Measurements from ENCODE around the gene HS3ST4.

The HS3ST4 gene

DNA sequence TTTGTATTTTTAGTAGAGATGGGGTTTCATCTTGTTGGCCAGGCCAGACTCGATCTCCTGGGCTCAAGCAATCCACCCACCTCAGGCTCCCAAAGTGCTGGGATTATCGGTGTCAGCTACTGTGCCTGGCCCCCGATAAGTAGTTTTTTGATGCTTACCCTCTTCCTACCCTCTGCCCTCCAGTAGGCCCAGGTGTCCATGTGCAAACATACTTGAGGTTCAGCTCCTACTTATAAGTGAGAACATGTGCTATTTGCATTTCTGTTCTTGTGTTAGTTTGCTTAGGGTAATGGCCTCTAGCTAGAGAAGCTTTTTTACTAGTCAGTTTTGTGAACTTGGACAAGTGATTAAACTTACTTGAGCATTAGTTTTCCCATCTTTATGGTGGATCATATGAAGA, 136.8 kb downstream of the HS3ST4 start:
- no peak for FAIRE-seq

DNA sequence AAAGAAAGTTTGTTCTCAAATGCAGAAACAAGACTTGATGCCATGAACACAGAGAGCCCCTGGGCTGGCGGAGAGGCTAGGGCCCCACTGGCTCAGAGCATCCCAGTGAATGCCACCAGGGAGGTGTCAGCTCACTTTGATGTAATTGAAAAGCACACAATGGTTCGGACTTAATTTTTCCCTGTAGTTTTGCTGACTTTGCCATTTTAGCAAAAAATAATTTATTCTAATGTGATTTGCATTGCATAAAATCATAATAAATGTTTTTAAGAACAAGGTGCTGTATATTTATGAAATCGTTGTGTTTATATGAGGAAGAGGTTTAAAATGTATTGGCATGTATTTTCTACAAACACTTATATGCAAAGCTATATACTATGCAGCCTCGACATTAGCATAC, 140.5 kb downstream of the HS3ST4 start:
- no peak for FAIRE-seq

DNA sequence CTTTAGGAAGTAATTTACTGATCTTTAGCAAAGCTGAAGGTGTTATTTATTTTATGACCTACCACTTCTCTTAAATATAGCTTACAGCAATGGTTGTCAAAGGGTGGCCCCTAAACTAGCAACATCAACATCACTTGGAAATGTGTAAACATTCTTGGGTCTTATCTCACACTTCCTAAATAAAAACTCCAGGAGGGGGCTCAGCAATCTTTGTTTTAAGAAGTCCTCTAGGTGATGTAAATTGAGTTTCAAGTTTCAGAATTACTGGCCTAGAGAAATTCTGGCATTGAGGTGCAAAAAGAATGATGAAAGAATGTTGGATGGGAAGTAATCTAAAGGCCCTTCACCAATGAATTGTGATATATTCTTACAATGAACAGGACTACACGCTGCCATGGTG, 142.3 kb downstream of the HS3ST4 start:
- FAIRE-seq, result no peak

DNA sequence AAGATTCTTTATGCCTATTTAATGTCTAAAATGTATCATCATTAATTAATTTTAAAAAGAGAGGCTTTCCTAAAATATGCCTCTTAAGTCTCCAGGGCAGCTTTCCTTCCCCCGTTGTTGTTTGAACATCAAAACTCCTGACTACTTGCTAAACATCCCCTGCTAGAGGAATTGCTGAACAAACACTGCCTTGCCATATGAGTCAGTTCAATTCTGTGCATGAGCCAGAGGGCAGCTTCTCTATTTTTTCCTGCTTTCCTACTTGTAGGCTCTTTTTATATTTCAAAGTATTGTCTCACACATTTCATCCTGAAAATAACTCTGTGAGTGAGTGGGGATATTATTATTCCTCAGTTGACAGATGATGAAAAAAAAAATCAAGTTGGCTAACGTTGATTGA, 143.4 kb downstream of the HS3ST4 start:
- FAIRE-seq, result no peak

DNA sequence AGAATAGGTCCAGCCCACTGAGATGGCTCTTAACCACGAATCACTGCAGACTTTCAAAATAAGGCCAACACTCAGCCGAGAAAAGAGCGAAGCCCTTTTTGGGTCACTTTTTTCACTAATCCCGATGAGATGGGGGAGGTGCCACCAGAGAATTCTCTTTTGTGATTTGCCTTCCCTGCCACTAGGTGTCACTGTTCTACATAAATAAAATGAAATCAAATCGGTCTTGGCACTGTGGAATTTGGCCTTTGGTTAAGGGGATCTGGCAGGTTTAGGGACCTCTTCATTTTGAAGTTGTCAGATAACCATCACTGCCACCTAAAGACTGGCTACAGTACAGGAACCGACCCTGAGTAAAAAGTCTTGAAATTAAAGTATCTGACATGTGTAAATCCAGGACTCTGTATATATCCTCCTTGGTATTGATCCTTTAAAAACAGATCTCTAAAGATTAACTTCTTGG, 147.0 kb downstream of the HS3ST4 start:
- FAIRE-seq, result no peak

DNA sequence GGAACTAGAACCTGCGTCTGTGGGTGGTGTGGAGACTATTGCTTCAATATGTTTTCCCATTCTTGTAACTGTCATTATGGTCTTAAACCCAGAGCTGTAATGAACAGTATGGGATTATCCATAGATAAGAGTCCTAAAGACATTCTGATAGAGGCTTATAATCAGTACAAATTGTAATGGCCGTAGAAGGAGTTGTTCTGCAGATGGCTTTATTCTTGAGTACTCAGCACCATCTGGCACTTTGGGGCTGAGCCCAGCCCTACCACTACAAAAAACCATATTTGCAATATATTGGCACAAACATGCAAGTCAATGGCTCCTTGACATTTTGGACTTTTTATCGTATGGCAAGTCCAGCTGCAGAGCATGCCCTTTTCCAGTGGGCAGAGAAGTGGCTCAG, 150.0 kb downstream of the HS3ST4 start:
- no peak for FAIRE-seq

DNA sequence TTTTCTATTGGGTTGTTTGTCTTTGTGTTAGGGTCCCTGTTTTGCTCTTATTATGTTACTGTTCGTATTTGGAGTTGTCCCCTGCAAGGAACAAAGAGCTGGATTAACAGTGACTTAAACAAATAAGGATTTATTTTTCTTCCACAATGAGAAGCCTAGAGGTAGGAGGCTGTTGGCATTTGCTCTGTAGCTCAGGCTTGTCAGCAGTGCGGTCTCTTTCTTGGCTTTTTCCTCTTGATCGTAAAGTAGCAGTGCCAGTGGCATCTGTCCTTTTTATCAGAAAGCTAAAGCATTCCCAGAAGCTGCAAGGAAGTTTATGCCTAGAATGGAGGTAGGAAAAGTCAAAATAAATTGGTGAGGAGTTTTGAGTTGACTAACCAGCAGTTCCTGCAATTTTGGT, 154.1 kb downstream of the HS3ST4 start:
- FAIRE-seq, result no peak

DNA sequence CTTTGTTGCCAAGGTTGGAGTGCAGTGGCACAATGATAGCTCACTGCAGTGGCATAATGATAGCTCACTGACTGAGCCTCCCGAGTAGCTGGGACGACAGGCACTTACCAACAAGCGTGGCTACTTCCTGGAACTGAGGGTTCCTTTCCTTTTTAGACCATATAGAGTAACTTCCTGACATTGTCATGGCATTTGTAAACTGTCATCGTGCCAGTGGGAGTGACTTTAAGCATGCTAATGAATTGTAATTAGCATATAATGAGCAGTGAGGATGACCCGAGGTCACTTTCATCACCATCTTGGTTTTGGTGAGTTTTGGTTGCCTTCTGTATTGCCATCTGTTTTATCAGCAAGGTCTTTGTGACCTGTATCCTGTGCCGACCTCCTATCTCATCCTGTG, 162.4 kb downstream of the HS3ST4 start:
- FAIRE-seq, result no peak

DNA sequence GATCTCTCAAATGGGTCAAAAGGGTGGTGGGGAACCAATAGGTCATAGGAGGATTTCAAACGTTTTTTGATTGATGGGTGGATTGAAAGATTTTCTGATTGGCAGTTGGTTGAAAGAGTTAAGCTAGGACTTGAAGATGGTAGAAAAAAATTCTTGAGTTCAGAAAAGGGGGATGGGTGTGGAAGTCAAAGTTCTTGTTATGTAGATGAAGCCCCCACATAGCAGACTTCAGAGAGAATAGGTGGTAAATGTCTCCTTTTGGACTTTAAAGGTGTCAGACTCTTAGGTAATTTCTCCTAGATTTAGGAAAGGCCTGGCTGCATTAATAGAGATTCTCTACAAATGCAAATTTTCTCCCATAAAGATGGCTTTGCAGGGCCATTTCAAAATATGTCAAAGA, 163.3 kb downstream of the HS3ST4 start:
- FAIRE-seq, result no peak

DNA sequence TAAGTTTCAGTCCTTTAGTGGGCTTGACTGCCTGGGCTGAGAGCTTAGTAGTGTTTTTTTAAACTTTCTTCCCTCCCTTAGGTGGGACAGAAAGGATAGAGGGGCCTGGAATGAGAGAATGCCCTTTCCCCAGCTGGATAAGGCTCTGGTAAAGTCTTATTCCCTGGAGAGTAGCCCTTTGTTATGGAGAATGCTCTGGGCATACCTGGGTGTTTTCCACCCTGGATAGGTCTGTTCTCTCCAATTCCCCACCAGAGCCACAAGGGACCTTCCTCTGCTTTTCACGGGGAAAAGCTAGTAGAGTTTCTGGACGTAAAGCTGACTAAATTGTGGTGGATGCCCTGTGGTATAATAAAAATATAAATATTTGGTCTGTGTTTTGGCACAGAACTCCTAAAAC, 164.1 kb downstream of the HS3ST4 start:
- FAIRE-seq, result no peak

DNA sequence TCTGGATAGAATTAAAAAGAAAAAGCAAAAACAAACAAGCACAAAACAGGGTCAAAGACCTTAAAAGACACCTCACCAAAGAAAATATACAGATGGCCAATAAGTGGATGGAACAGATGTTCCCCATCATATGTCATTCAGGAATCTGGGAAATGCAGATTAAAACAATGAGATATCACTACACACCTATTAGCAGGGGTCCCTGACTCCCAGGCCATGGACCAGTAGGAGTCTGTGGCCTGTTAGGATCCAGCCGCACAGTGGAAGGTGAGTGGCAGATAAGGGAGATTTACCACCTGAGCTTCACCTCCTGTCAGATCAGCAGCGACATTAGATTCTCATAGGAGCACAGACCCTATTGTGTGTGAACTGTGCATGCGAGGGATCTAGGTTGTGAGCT, 167.9 kb downstream of the HS3ST4 start:
- no peak for FAIRE-seq

DNA sequence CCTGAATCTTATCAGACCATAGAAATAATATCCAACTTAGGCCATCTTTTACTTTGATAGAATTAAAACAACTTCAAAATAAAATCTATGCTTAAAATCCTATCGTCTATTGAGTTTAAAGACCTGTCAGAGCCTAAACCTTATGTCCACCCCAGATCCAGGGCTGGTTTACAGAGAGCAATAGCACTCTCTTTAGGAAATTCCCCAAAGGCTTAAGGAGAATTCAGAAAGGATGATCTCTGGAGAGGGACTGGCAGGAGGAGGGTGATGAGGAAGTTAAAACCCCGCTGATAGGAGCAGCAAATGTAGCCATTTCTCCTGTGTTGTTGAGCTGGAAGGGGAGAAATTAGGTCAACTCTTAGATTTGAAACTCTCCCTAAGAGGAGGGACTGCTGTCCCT, 175.3 kb downstream of the HS3ST4 start:
- no peak for FAIRE-seq

DNA sequence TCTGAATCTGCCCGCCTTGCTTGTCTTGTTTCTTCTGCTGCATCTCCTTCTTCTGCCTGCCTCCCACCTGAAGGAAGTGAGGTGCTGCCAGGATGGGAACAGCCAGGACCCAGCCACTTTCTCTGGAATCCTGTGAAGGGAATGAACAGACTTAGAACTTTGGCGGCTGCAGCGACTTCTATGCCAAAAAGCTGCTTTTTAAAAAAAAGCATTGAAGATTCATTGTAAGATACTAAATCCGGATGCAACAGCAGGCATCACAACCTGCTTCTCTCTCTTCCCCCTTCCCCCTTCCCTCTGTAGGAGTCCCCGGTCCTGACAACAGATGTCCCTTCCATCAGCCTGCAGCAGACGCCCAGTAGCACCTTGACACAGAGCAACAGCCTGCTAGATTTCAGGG, 176.3 kb downstream of the HS3ST4 start:
- FAIRE-seq, result no peak

DNA sequence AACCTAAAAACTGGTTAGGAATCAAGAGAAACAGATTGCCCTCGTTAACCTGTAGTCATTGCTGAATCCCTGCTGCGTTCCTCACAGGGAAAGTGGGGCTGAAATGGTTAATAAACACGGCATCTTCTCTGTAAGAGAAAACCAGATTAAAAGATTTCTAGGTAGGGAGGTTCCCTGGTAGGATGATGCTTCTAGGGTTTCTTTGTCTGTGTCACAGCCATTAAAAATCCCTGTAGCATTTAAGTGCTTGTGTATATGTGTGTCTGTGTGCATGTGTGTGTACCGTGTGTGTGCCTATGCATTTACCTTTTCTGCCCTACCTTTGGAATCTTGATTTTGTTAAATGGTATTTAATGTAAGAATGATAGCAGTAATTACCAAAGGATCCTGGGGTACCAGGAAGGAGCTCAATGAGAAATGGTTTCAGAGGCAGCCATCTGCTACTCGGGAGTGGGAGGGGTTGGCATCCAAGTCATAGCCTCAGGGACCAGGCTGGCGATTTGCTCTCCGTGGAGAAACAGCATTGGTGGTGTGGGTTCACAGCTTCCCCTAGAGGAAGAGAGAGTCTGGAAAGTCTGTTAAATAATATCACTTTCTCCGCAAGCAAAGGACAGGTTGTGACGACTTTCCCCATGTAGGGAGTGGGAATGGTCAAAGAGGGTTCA, 177.1 kb downstream of the HS3ST4 start:
- no peak for FAIRE-seq

DNA sequence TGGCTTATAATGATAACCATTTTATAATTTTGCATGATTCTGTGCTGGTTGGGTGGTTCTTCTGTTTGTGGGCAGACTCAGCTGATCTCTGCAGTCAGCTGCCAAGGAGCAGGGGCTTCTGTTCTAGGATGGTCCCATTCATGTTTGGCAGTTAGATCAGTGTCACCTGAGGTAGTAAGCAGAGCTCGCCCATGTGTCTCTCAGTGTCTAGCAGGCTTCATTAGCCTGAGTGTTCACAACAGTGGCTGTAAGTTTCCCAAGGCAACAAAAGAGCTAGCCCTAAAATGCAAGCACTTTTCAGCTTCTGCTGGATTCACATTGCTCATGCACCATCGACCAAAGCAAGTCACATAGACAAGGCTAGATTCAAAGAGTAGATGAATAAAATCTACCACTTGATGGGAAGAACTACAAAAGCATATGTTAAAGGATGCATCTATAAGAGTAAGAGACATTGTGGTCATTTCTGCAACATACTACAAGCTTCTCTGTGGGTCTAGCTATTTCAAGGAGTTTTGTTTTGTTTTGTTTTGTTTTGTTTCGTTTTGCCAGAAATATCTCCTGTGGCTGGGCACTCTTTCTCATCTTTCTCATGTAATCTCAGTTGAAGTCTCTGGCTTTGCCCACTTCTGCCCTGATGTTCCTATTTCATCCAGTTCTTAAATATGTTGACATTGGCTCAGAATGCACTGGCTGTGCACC, 180.8 kb downstream of the HS3ST4 start:
- no peak for FAIRE-seq

DNA sequence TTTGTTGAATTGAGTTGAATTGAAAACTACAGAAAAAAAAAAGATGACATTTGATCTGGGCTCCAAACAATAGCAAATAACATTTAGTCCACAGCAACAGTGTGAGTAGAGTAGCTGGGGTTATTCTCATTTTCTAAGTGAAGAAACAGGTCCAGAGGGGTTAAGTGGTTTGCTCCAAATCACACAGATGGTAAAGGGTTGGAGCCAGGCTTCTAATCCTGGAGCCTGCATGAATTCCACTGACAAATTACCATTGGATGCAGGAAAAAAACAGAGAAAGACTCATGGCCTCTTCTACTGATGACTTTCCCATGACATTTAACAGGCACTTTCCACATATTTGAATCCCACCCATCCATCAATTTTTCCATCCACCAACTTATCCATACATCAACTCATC, 182.4 kb downstream of the HS3ST4 start:
- FAIRE-seq, result no peak

DNA sequence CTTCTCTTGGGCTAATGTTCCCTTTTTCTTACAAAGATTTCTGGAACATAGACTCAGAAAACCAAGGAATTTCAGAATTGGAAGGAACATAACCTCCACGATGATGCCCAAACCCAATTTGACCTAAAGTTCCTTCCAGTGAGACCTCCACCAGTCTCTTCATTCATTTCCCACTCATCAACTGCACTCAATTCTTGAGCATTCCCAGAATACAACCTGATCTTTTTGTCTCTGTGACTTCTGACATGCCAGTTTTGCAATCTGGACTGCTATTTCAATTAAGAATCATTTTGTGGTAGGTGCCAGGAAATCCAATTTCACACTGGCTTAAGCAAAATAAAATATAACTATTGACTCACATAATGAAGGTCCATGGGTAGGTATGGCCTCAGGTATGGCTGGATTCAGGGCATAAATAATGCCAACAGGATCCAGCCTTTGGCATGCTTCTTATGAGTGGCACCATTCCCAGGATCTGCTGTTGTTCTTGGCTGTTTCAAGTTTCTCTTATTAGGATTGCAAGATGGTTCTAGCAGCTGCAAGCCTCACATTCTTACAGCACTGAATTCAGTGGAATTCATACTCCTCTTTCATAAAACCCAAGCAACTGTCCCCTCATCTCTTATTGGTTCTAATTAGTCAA, 184.3 kb downstream of the HS3ST4 start:
- FAIRE-seq, result no peak

DNA sequence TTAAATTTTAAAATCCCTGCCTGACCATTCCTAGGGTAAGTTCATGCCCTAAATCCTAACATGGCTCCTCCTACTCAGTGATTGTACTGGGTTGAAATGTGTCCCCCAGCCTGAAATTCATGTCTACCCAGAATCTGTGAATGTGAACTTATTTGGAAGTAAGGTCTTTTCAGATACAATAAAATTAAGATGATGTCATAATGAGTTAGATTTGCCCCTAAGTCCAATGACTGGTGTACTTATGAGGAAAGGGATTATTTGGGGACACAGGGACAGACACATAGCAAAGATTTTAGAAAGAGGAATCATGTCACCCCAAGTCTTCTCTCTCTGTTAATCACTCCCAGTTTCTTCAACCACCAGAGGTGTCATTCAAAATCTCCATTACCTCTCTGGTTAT, 185.3 kb downstream of the HS3ST4 start:
- no peak for FAIRE-seq

DNA sequence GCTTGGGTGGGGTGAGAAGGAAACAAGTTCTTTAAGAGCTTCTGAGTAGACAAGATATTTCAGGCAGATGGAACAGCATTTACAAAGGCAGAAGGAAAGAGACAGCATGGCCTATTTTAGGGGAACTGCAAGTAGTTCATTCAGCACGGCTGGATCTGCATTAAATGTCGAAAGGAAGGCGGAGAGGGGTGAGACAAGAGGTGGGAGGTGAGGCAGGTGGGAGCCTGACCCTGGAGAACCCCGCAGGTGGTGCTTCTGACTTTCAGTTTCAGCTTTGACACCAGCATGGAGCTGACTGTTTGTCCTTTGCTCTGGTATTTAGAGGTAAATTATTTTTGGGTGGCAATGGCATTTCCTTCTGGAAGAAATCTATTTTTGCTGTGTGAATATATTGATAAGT, 194.8 kb downstream of the HS3ST4 start:
- no peak for FAIRE-seq

DNA sequence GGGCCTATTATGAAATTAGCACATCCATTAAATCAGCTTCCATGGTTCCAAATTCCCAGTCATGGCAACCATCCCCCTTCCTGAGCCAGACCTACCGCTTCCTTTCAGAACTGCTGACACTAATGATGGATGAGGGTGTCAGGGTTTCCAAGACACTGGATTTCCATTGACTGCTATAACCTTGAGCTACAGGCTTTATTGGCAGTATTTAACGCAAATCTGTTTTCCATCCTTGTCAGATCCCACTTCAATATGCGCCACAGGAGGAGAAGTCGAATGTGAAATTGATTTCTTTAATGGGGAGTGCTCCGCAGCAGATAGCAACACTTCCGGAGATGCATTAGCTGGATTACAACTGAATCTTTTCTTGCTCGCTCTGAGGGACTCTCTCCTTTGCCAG, 197.1 kb downstream of the HS3ST4 start:
- no peak for FAIRE-seq

DNA sequence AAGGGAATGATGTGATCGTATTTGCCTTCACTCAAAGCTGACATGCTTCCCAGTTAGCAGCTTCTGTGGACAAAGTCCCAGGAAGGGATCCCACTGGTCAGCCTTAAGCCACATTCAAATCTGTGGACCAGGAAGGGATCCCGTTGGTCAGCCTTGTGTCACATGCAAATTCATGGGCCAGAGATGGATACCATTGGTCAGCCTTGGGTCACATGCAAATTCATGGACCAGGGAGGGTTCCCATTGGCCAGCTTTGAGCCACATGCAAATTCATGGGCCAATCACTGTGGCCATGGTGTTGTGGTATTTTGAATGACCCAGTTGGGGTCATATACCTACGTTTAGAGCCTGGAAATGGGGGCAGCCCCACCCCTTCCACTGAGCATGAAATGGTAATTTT, 201.6 kb downstream of the HS3ST4 start:
- FAIRE-seq, result no peak

DNA sequence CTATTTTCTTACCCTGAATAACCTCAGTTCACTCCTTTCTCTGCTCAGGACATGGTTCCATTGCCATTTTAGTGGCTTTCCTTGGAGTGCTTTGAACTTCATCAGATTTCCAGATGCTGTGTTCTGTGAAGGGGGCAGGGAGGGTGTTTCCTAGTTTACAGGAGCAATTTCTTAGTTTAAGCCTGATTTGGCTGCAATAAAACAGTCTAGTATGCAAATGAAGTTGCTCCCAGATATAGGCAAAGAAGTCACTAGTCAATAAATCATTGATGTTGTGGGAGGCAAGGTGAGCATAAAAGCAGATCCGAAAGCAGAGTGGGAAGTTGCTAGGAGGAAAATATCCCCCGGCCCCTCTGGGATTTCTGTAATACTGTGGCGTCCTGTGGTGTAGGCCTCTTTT, 202.3 kb downstream of the HS3ST4 start:
- no peak for FAIRE-seq

DNA sequence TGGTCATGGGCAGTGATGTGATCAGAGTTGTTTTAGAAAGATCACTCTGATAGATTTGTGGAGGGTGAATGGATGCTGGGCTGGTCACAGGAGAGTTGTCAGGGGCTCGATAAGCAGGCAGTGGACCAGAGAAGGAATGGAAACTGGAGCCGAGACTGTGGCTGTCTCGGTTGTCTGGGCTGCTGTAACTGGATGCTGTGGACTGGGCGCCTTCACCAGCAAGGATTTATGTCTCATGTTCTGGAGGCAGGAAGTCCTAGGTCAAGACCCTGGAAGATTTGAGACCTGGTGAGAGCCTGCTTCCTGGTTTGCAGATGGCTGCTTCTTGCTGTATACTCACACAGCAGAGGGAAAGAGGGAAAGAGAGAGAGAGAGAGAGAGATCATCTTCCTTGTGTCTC, 203.6 kb downstream of the HS3ST4 start:
- FAIRE-seq, result no peak

DNA sequence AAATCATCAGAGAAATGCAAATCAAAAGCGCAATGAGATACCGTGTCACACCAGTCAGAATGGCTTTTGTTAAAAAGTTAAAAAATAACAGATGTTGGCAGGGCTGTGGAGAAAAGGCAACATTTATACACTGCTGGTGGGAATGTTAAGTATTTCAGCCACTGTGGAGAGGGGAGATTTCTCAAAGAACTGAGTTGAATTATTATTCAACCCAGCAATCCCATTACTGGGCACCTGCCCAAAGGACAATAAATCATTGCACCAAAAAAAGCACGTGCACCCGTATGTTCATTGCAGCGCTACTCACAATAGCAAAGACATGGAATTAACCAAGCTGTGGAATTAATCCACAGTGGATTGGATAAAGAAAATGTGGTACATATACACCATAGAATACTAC, 204.7 kb downstream of the HS3ST4 start:
- no peak for FAIRE-seq

All from colon (tissue), 2 donors.